Central memory CD8-positive, alpha-beta T cell (primary cell): ENCODE measurements around the gene PHACTR3.

ENCODE experiments used
- ATAC-seq: fragments of 150-1000 bp; cut with Tn5 transposase; replicated peaks from 2 replicates; pipeline ENCODE4 v1.10.0; 2022; ENCODE audit warnings: mild to moderate bottlenecking, moderate FRiP score, moderate number of reproducible peaks; ENCODE audit not compliant: poor library complexity, severe bottlenecking; ENCODE audit errors: extremely low read depth
- DNase-seq, 2 donors: peaks; one replicate each; pipeline ENCODE4 v3.0.0; 2021; ENCODE audit warnings: low spot score in 2 of 2
- H3K27ac Mint-ChIP-seq: one replicate; pipeline ENCODE4 v1.8.0; 2022; ENCODE audit warnings: low read depth, mild to moderate bottlenecking, moderate library complexity, mixed read lengths
- H3K27me3 Mint-ChIP-seq: one replicate; pipeline ENCODE4 v1.8.0; 2022; ENCODE audit warnings: mixed read lengths
- H3K36me3 Mint-ChIP-seq: one replicate; pipeline ENCODE4 v1.8.0; 2022; ENCODE audit warnings: mild to moderate bottlenecking, moderate library complexity, mixed read lengths; ENCODE audit not compliant: insufficient read depth
- H3K4me1 Mint-ChIP-seq: one replicate; pipeline ENCODE4 v1.8.0; 2022; ENCODE audit warnings: mixed read lengths
- H3K4me3 Mint-ChIP-seq: one replicate; pipeline ENCODE4 v1.8.0; 2022; ENCODE audit warnings: mild to moderate bottlenecking, moderate library complexity, mixed read lengths
- H3K9me3 Mint-ChIP-seq: one replicate; pipeline ENCODE4 v1.8.0; 2022; ENCODE audit warnings: mixed read lengths

Gene PHACTR3

GRCh38 chr20:59737816-59738215, 133.5 kb downstream of the PHACTR3 start:
- Mint-ChIP-seq H3K4me1 (no peaks in the 10 kb centered on the region), H3K9me3 (no peaks in the 10 kb centered on the region), H3K27ac (no peak overlapping the region), H3K27me3 (peaks cover 51% of the 10 kb centered on the region), H3K36me3 (no peaks in the 10 kb centered on the region), H3K4me3 (no peak overlapping the region)
- DNase-seq (no peak), ATAC-seq (no peak)

- H3K27me3 Mint-ChIP-seq, result peaks cover 53% of the 10 kb centered on the region
- no peak overlapping the region for H3K4me3 Mint-ChIP-seq
- DNase-seq (no peak), ATAC-seq (no peak)
- no peaks in the 10 kb centered on the region for H3K36me3 Mint-ChIP-seq
- no peaks in the 10 kb centered on the region for H3K9me3 Mint-ChIP-seq
- no peaks in the 10 kb centered on the region for H3K4me1 Mint-ChIP-seq
- H3K27ac Mint-ChIP-seq, result no peak overlapping the region
Measured at GRCh38 chr20:59738851-59739250, 134.5 kb downstream of the PHACTR3 start.

- Mint-ChIP-seq H3K36me3 (no peaks in the 10 kb centered on the region), H3K27me3 (peaks cover 61% of the 10 kb centered on the region), H3K9me3 (no peaks in the 10 kb centered on the region), H3K4me3 (no peak overlapping the region), H3K4me1 (no peaks in the 10 kb centered on the region), H3K27ac (no peak overlapping the region)
- no peak for ATAC-seq
- DNase-seq, result no peak
Measured at GRCh38 chr20:59740621-59741020, 136.3 kb downstream of the PHACTR3 start.

- no peak overlapping the region for H3K4me3 Mint-ChIP-seq
- H3K4me1 Mint-ChIP-seq, result no peaks in the 10 kb centered on the region
- H3K27ac Mint-ChIP-seq, result no peak overlapping the region
- no peaks in the 10 kb centered on the region for H3K36me3 Mint-ChIP-seq
- H3K27me3 Mint-ChIP-seq, result peaks cover 61% of the 10 kb centered on the region
- H3K9me3 Mint-ChIP-seq, result no peaks in the 10 kb centered on the region
- DNase-seq, result no peak
- ATAC-seq, result no peak
Measured at GRCh38 chr20:59741073-59741472, 136.7 kb downstream of the PHACTR3 start.

GRCh38 chr20:59742351-59743095, 138.2 kb downstream of the PHACTR3 start:
- Mint-ChIP-seq H3K9me3 (no peaks in the 10 kb centered on the region), H3K4me1 (no peaks in the 10 kb centered on the region), H3K36me3 (no peaks in the 10 kb centered on the region), H3K27ac (no peak overlapping the region), H3K4me3 (no peak overlapping the region), H3K27me3 (peaks cover 52% of the 10 kb centered on the region)
- DNase-seq (no peak), ATAC-seq (no peak)

- no peak for DNase-seq
- Mint-ChIP-seq H3K36me3 (no peaks in the 10 kb centered on the region), H3K4me3 (no peak overlapping the region), H3K4me1 (no peaks in the 10 kb centered on the region), H3K9me3 (no peaks in the 10 kb centered on the region), H3K27me3 (peaks cover 44% of the 10 kb centered on the region), H3K27ac (no peak overlapping the region)
- ATAC-seq, result no peak
Measured at GRCh38 chr20:59743308-59743707, 139.0 kb downstream of the PHACTR3 start.

GRCh38 chr20:59743767-59744485, 139.6 kb downstream of the PHACTR3 start:
- no peak for ATAC-seq
- DNase-seq, result no peak
- Mint-ChIP-seq H3K4me1 (no peaks in the 10 kb centered on the region), H3K9me3 (no peaks in the 10 kb centered on the region), H3K27ac (no peak overlapping the region), H3K36me3 (no peaks in the 10 kb centered on the region), H3K4me3 (no peak overlapping the region), H3K27me3 (peaks cover 38% of the 10 kb centered on the region)

GRCh38 chr20:59744756-59745155, 140.4 kb downstream of the PHACTR3 start:
- Mint-ChIP-seq H3K36me3 (no peaks in the 10 kb centered on the region), H3K9me3 (no peaks in the 10 kb centered on the region), H3K27me3 (peaks cover 30% of the 10 kb centered on the region), H3K27ac (no peak overlapping the region), H3K4me3 (no peak overlapping the region), H3K4me1 (no peaks in the 10 kb centered on the region)
- no peak for ATAC-seq
- no peak for DNase-seq

GRCh38 chr20:59745201-59745600, 140.9 kb downstream of the PHACTR3 start:
- peaks cover 29% of the 10 kb centered on the region for H3K27me3 Mint-ChIP-seq
- H3K36me3 Mint-ChIP-seq, result no peaks in the 10 kb centered on the region
- DNase-seq, result no peak
- H3K4me1 Mint-ChIP-seq, result no peaks in the 10 kb centered on the region
- H3K9me3 Mint-ChIP-seq, result no peaks in the 10 kb centered on the region
- H3K27ac Mint-ChIP-seq, result no peak overlapping the region
- no peak for ATAC-seq
- H3K4me3 Mint-ChIP-seq, result no peak overlapping the region

- Mint-ChIP-seq H3K9me3 (no peaks in the 10 kb centered on the region), H3K4me3 (no peak overlapping the region), H3K27ac (no peak overlapping the region), H3K36me3 (no peaks in the 10 kb centered on the region), H3K27me3 (peaks cover 29% of the 10 kb centered on the region), H3K4me1 (no peaks in the 10 kb centered on the region)
- ATAC-seq (no peak), DNase-seq (no peak)
Measured at GRCh38 chr20:59745716-59746115, 141.4 kb downstream of the PHACTR3 start.

GRCh38 chr20:59746155-59746554, 141.8 kb downstream of the PHACTR3 start:
- no peaks in the 10 kb centered on the region for H3K36me3 Mint-ChIP-seq

GRCh38 chr20:59747671-59748515, 143.6 kb downstream of the PHACTR3 start:
- Mint-ChIP-seq H3K4me1 (no peaks in the 10 kb centered on the region), H3K27me3 (peaks cover 23% of the 10 kb centered on the region), H3K9me3 (no peaks in the 10 kb centered on the region), H3K4me3 (no peak overlapping the region), H3K36me3 (no peaks in the 10 kb centered on the region), H3K27ac (no peak overlapping the region)
- DNase-seq (no peak), ATAC-seq (no peak)

More at GRCh38 chr20:59746155-59746554, 141.8 kb downstream of the PHACTR3 start:
- Mint-ChIP-seq H3K27ac (no peak overlapping the region), H3K9me3 (no peaks in the 10 kb centered on the region), H3K4me1 (no peaks in the 10 kb centered on the region), H3K27me3 (peaks cover 26% of the 10 kb centered on the region), H3K4me3 (no peak overlapping the region)
- DNase-seq, result no peak
- ATAC-seq, result no peak
